GM18517 (cell line): ENCODE data around the gene RAB37.

ENCODE experiments used
- ATAC-seq: cut with Tn5 transposase; IDR thresholded peaks from one replicate; pipeline ENCODE4 v1.9.1; 2021; ENCODE audit warnings: mild to moderate bottlenecking, moderate library complexity; ENCODE audit not compliant: unreplicated experiment

Gene RAB37

DNA sequence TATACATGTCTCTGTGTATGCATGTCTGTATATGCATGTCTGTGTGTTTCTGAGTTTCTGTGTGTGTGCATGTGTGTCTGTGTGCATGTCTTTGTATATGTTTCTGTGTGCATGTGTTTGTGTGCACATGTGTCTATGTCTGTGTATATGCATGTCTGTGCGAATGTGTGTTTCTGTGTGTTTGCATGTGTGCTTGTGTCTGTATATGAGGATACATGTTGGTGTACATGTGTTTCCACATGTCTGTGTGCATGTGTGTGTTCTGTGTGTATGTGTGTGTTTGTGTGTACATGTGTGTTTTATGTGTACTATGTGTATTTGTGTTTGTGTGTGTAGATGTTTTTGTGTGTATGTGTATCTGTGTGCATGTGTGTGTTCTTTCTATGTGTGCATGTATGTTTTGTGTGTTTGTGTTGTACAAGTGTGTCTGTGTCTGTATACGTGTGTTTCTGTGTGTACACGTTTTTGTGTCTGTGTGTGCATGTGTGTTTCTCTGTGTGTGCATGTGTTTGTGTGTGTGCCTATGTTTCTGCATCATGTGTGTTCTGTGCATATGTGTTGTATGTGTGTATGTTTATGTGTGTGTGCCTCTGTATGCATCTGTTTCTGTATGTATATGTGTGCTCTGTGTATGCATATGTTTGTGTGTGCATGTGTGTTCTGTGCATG, 8.9 kb upstream of the RAB37 start:
- ATAC-seq: no peak

- no peak for ATAC-seq
Observed at GRCh38 chr17:74728702-74729075, 8.4 kb upstream of the RAB37 start.

DNA sequence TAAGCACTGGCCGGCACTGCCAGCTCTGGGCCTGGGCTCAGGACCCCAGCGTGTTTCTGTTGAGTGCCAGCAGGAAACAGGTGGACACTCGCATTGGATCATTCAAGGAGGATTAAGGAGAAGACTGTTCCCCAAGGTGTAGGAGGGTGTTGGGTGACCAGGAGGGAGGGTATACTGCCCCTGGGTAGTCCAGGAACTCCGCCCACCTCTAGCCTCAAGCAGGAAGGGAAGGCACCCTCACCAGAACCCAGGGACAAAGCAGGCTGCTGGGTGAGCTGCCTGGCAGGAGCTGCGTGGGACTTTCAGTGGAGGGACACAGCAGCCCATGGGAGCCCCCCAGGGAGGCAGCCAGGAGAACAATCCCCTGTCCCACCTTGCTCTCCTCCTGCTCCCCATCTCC, 7.7 kb upstream of the RAB37 start:
- no peak for ATAC-seq

GRCh38 chr17:74729866-74730265, 7.2 kb upstream of the RAB37 start:
- ATAC-seq: no peak

GRCh38 chr17:74730491-74731346, 6.3 kb upstream of the RAB37 start:
- no peak for ATAC-seq

DNA sequence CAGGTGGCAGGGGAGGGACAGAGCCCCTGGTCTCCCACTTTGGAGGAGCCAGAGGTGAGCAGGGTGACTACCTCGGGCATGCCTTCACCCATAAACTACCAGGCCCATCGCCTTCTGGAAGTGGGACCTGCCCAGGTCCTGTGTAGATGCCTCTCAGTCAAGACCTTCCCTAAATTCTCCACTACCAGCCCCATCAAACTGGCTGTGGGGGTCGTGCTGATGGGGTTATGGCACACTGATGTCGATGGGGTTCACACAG, 5.8 kb upstream of the RAB37 start:
- no peak for ATAC-seq

DNA sequence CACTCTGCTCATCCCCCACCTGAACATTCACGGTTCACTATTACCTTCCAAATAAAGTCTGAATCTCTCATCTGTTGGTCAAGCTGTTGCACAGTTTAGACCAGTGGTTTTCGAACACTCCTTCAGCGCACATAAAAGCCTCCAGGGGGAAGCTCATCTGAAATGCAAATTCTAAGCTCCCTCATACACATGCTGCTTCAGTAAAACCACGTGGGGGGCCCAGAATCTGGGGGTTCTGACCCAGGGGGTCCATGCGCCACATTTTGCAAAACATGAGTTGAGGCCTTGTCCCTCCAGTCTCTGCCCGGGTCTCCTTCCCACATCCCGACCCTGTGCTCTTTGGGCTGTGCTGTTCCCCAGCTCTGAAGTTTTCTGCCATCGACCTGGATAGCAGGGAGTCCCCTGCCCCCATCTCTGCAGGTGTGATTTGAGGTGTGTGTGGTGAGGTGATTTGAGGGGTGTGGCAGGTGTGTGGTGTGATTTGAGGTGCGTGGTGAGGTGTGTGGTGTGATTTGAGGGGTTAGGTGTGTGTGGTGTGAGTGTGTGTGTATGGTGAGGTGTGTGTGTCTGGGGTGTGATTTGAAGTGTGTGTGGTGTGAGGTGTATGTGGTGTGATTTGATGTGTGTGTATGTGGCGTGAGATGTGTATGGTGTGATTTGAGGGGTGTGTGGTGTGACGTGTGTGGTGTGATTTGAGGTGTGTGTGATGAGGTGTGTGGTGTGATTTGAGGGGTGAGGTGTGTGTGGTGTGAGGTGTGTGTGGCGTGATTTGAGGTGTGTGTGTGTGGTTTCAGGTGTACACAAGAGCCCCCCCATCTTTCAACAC, 4.8 kb upstream of the RAB37 start:
- ATAC-seq: no peak

- no peak for ATAC-seq
Observed at GRCh38 chr17:74733365-74734122, 3.5 kb upstream of the RAB37 start.

GRCh38 chr17:74734256-74734655, 2.8 kb upstream of the RAB37 start:
- ATAC-seq: no peak

DNA sequence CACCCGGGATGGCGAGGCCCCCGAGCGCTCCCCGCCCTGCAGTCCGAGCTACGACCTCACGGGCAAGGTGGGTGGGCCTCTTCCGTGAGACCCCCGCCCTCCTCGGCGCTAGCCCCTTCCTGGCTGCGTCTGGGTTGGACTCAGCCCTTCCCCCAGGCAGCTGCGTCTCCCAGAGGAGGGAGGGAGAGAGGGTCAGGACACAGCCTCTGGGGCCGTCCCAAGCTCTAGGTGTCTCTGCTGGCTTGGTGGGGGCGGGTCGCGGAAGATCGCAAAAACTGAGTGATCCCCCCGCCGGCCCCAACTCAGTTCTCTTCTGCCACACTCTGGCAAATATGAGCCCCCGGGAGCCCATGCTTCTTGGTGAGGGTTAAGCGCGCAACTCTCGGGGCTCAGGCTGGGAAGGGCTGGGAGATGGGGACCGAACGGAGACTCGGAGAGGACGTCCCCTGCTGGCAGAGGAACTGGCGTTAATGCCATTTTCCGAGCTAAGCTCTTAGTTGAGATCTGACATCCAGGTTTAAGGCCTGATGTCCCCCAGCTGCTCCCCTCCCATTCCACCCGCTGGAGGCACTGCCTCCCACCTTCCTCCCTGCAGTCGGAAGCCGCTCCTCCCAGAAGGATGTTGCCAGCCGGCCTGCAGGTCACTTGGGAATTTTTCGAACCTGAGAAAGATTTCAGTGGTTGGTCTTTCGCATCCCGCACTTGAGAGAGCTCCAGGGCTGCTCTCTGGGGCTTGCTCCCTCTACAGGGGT, 419 bp downstream of the RAB37 start:
- ATAC-seq: no peak

- no peak for ATAC-seq
Observed at GRCh38 chr17:74738051-74738996, 1.3 kb downstream of the RAB37 start.

DNA sequence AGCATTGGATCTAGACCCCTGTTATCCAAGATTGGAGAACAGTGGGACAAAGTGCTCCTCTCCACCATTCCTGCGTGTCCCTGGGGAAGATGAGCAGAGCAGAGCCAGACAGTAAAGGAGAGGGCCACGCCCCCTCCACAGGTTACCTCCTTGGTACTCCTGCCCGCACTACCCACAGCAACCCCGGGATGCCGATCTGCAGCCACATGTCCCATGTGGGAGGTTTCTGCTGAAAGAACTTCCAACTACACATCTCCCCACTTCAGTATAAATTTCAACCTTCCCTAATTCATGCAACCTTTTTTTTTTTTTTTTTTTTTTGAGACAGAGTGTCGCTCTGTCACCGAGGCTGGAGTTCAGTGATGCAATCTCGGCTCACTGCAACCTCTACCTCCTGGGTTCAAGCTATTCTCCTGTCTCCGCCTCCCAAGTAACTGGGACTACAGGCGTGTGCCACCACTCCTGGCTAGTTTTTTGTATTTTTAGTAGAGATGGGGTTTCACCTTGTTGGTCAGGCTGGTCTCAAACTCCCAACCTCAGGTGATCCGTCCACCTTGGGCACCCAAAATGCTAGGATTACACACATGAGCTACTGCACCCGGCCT, 2.3 kb downstream of the RAB37 start:
- no peak for ATAC-seq

DNA sequence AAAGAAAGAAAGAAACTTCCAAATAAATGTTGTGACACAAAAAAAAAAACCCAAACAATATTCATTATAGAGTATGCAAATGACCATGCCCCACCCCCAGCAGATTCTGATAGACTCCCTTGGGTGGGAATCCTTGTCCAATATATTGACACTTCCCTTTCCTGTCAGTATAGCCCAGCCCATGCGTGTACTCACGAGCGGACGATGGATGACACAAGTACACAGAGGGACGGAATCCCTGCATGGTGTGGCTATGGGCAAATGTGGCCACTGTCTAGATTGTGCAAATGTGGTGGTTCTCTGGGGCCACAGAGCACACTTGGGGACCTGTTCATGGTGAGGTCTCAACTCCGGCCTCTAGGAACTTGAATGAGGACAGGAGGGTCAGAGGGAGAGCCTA, 3.1 kb downstream of the RAB37 start:
- ATAC-seq: no peak

DNA sequence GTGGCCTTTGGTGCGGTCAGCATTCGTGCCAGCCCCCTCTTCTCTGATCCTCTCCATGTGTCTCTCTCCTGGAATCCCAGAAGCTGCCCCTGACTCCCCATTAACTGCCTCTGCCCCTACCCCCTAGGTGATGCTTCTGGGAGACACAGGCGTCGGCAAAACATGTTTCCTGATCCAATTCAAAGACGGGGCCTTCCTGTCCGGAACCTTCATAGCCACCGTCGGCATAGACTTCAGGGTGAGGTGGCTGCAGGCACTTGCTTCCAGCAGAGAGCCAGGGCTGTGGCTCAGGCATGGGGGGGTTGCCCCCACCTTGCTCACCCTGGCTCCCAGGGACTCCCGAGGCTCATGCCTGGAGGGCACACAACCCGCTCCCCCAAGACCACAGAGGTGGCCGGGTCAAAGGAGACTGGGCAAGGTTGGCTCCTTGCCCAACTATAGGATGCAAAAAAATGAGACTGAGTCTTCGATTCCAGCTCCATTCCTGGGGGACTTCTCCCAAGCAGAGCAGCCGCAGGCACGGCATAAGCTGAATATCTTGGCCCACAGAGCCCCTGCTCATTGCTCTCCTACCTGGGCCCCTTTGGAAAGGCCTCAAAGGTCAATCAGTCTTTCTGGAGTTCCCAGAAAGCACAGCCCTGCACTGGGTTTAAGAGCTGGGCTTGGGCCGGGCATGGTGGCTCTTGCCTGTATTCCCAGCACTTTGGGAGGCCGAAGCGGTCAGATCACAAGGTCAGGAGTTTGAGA, 3.8 kb downstream of the RAB37 start:
- no peak for ATAC-seq

DNA sequence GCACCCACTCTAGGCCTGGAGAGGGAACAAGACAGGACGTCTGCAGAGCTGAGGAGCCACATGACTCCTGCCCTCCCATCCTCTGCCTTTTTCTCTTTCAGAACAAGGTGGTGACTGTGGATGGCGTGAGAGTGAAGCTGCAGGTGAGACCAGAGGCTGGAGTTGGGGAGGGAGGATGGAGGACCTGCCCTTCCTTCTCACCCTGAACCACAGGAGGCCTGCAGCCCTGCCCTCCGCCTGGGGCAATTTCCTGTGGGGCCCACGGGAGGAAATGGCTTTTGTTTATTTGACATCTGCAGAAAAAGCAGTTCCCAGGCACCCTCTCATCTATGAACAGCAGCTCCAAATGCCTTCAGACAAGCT, 5.1 kb downstream of the RAB37 start:
- ATAC-seq: no peak

DNA sequence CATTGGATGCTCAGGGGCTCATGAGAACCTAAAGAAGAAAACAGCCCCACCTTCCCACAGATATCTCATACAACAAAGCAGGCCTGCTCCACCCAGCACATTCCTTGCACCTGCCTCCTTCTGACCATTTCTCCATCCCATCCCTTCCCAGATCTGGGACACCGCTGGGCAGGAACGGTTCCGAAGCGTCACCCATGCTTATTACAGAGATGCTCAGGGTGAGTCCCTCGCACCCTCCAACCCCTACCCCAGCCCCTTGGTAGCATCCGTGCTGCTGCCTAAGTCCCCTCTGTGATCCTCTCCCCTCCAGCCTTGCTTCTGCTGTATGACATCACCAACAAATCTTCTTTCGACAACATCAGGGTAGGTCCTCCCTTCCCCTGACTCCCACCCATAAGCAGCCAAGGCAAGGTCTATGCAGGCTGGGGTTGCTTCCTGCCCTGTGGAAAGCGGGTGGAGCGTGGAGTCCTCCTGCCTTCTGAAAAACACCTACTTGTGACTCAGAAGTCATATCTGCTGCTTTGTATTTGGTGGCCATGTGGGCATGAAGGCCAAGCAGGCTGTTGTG, 6.0 kb downstream of the RAB37 start:
- no peak for ATAC-seq

DNA sequence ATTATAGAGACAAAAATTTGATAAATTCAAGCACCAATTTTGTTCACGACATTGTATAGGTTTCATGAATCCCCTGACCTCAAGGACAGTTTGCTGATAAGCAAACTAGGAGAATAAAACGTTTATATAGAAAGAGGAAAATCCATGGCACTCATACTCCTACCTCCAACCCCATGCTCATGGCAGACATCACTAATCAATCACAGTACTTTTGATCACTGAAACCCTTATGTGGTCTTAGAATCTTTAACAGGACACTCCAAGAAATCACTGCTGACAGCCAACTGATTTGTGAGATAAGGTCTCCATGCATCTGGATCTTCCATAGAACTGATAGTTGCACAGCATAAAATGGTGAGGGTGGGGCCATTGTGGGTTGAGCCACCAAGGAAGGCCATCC, 6.7 kb downstream of the RAB37 start:
- ATAC-seq: no peak

- ATAC-seq: no peak
Observed at GRCh38 chr17:74744349-74744713, 7.3 kb downstream of the RAB37 start.
